HCT116 (cell line): ENCODE results near the gene STPG3.

Source experiments
- CEBPB ChIP-seq: IDR thresholded peaks from 2 replicates; pipeline ENCODE4 v1.6.1; 2012; ENCODE audit warnings: low read depth
- CTCF ChIP-seq, 3 experiments: fragments of 200-600 bp in 1 of 3; sonication (generic) in 1 of 3; IDR thresholded peaks in 2 of 3; conservative IDR thresholded peaks in 1 of 3; 2 replicates each; pipeline ENCODE4 v1.5.1; 2012 to 2017; ENCODE audit warnings: low read depth in 2 of 3, low read length in 2 of 3, antibody characterized with exemption in 1 of 3, borderline replicate concordance in 1 of 3, control low read depth in 1 of 3, mild to moderate bottlenecking in 1 of 3, mixed read lengths in 1 of 3, mixed run types in 1 of 3, moderate library complexity in 1 of 3; ENCODE audit not compliant: insufficient read depth in 1 of 3
- EGR1 ChIP-seq: IDR thresholded peaks from 2 replicates; pipeline ENCODE4 v1.6.1; 2012; ENCODE audit warnings: low read depth
- EZH2 ChIP-seq: fragments of 200-600 bp; sonication (generic); IDR thresholded peaks from 2 replicates; pipeline ENCODE4 v1.6.1; 2017; ENCODE audit warnings: antibody characterized with exemption, mixed run types
- FOSL1 ChIP-seq: IDR thresholded peaks from 2 replicates; pipeline ENCODE4 v1.6.1; 2012; ENCODE audit warnings: low read depth
- POLR2A ChIP-seq: IDR thresholded peaks from 2 replicates; pipeline ENCODE4 v1.7.0; 2011; ENCODE audit warnings: borderline replicate concordance; ENCODE audit not compliant: insufficient read depth, insufficient read length; ENCODE audit errors: extremely low read depth
- POLR2AphosphoS5 ChIP-seq: IDR thresholded peaks from 2 replicates; pipeline ENCODE4 v1.6.1; 2011; ENCODE audit warnings: mild to moderate bottlenecking, low read depth, low read length, moderate library complexity
- RAD21 ChIP-seq: IDR thresholded peaks from 2 replicates; pipeline ENCODE4 v1.6.1; 2012; ENCODE audit warnings: low read depth, mild to moderate bottlenecking
- SP1 ChIP-seq: IDR thresholded peaks from 2 replicates; pipeline ENCODE4 v1.6.1; 2012; ENCODE audit warnings: low read depth
- YY1 ChIP-seq: IDR thresholded peaks from 2 replicates; pipeline ENCODE4 v1.6.1; 2011; ENCODE audit warnings: low read length, low read depth, moderate library complexity, mild to moderate bottlenecking; ENCODE audit not compliant: insufficient replicate concordance; ENCODE audit errors: extremely low read depth
- TF ChIP-seq, protein P1 (sequence below): IDR thresholded peaks from 2 replicates; pipeline ENCODE4 v1.6.1; 2012; ENCODE audit warnings: low read depth

GRCh38 chr9:137218754-137219271 lies 32.3 kb upstream of the STPG3 start:
- no peak for TF ChIP-seq EZH2
- TF ChIP-seq RAD21 = no peak
- TF ChIP-seq POLR2A = no peak
- no peak for TF ChIP-seq SP1
- no peak for TF ChIP-seq CTCF (IDR thresholded peaks at IDR 0.05 in 2 of 3, conservative IDR thresholded peaks at IDR 0.05 in 1 of 3; ENCODE audit: borderline replicate concordance in 1 of 3, insufficient read depth in 1 of 3, low read depth in 2 of 3, low read length in 2 of 3)
- no peak for TF ChIP-seq CEBPB
- no peak for TF ChIP-seq YY1
- no peak for TF ChIP-seq EGR1
- no peak for TF ChIP-seq FOSL1
- peak; percentile 44; the same call in 1 of the 2 replicates for TF ChIP-seq POLR2AphosphoS5
- TF ChIP-seq, protein P1, sequence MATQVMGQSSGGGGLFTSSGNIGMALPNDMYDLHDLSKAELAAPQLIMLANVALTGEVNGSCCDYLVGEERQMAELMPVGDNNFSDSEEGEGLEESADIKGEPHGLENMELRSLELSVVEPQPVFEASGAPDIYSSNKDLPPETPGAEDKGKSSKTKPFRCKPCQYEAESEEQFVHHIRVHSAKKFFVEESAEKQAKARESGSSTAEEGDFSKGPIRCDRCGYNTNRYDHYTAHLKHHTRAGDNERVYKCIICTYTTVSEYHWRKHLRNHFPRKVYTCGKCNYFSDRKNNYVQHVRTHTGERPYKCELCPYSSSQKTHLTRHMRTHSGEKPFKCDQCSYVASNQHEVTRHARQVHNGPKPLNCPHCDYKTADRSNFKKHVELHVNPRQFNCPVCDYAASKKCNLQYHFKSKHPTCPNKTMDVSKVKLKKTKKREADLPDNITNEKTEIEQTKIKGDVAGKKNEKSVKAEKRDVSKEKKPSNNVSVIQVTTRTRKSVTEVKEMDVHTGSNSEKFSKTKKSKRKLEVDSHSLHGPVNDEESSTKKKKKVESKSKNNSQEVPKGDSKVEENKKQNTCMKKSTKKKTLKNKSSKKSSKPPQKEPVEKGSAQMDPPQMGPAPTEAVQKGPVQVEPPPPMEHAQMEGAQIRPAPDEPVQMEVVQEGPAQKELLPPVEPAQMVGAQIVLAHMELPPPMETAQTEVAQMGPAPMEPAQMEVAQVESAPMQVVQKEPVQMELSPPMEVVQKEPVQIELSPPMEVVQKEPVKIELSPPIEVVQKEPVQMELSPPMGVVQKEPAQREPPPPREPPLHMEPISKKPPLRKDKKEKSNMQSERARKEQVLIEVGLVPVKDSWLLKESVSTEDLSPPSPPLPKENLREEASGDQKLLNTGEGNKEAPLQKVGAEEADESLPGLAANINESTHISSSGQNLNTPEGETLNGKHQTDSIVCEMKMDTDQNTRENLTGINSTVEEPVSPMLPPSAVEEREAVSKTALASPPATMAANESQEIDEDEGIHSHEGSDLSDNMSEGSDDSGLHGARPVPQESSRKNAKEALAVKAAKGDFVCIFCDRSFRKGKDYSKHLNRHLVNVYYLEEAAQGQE = no peak
